Tibial nerve (tissue), 4 donors: Measurements from ENCODE around the gene SYT7. TPM values are rescaled to one million over a fixed set of nuclear protein-coding genes. Genes with fewer than 3 reads are reported as not detected.
A peak's percentile ranks its signal among the peaks of the same experiment; 100 is the strongest.

ENCODE experiments used
- DNase-seq, 2 donors: peaks; one replicate each; pipeline ENCODE4 v3.0.0-alpha.2; 2019; ENCODE audit warnings: low spot score in 2 of 2
- H3K27ac ChIP-seq, 4 donors: fragments of 200-600 bp; sonication (generic) in 3 of 4; one replicate each; pipeline ENCODE4 v1.5.1; 2017 to 2019; ENCODE audit warnings: mild to moderate bottlenecking in 1 of 4
- H3K27me3 ChIP-seq, 2 donors: fragments of 200-600 bp; sonication (generic) in 1 of 2; one replicate each; pipeline versions ENCODE4 v1.5.1 to v1.6.0; 2017 to 2019
- H3K36me3 ChIP-seq, 3 donors: fragments of 200-600 bp; sonication (generic); one replicate each; pipeline ENCODE4 v1.5.1; 2018 to 2019
- H3K4me1 ChIP-seq, 4 donors: fragments of 200-600 bp; sonication (generic) in 3 of 4; one replicate each; pipeline ENCODE4 v1.5.1; 2017 to 2019
- H3K4me3 ChIP-seq, 4 donors: fragments of 200-600 bp; sonication (generic) in 3 of 4; one replicate each; pipeline ENCODE4 v1.5.1; 2017 to 2019; ENCODE audit warnings: mild to moderate bottlenecking in 1 of 4, moderate library complexity in 1 of 4
- H3K9me3 ChIP-seq, 4 donors: fragments of 200-600 bp; sonication (generic) in 3 of 4; one replicate each; pipeline ENCODE4 v1.5.1; 2017 to 2019
- EP300 ChIP-seq, 2 donors: sonication (generic); formaldehyde crosslinking; IDR thresholded peaks; one replicate each; pipeline ENCODE4 v1.6.1; 2017; ENCODE audit warnings: antibody characterized with exemption in 2 of 2, mild to moderate bottlenecking in 1 of 2
- POLR2A ChIP-seq, 2 donors: fragments of 450-650 bp; IDR thresholded peaks; one replicate each; pipeline ENCODE4 v1.6.1; 2017; ENCODE audit warnings: antibody characterized with exemption in 2 of 2, mild to moderate bottlenecking in 2 of 2, moderate library complexity in 2 of 2
- WGBS, 2 donors: methylation state at CpG; one replicate each; pipeline ENCODE4 v1.1.5; 2018; 5-methylcytosine and 5-hydroxymethylcytosine counted together
- total RNA-seq, 4 donors: library from RNA; depleted of rRNA; stranded (reverse); fragments of >200 nt; gene quantifications; one replicate each; pipeline ENCODE4 v1.1.0, GENCODE V29; 2016
- TF ChIP-seq, protein P1 (sequence below), 5 experiments: fragments of 200-600 bp in 3 of 5; fragments of 450-650 bp in 2 of 5; sonication (generic) in 3 of 5; IDR thresholded peaks; one replicate each; pipeline ENCODE4 v1.5.1; 2016 to 2019; ENCODE audit warnings: antibody characterized with exemption in 5 of 5, mild to moderate bottlenecking in 3 of 5, moderate library complexity in 2 of 5

SYT7 gene
- total RNA-seq, 4 donors from 2014 or later = 1.2 to 2.5 (median 1.8) TPM

DNA sequence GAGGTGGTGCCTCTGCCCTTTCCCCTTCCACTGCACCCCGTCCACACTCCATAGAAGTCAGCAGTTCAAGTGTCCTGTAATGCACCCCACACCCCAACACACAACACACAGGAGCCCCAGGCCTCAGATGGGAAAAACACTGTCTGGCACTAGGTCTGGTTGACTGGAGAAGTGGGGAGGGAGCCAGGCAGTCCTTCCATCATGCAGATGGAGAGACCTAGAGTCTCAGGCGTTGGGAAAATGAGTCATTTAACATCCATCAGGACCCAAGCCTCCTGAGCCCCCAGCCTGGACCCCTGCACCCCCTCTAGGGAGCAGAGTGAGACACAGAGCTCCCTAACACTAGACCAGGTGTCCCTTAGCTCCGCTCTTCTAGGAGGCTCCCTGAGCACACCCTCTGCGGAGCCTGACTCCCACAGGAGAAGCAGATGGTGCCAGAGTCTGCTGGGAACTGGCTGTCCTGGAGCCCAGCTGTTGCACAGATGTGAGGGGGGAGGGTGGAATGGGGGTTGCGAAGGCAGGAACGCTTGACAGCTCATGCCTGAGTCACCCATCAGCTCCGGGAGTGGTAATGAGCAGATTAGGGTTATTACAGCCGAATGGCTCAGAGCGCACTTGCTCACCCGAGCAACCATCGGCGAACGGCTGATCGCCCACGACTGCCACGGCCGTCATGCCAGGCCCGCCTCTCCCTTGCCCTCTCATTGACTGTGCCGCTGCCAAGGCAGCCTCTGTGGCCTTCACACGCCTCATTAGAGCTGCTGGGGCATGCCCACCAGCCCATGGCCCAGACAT, 22.1 kb upstream of the SYT7 start:
- peak overlapping the region in 1 of 4 donors; percentile 13 for H3K27ac ChIP-seq
- no peaks in the 10 kb centered on the region for H3K9me3 ChIP-seq
- TF ChIP-seq EP300 (IDR thresholded peaks at IDR 0.05) = peak in 1 of 2 donors; percentile 33
- TF ChIP-seq, protein P1, sequence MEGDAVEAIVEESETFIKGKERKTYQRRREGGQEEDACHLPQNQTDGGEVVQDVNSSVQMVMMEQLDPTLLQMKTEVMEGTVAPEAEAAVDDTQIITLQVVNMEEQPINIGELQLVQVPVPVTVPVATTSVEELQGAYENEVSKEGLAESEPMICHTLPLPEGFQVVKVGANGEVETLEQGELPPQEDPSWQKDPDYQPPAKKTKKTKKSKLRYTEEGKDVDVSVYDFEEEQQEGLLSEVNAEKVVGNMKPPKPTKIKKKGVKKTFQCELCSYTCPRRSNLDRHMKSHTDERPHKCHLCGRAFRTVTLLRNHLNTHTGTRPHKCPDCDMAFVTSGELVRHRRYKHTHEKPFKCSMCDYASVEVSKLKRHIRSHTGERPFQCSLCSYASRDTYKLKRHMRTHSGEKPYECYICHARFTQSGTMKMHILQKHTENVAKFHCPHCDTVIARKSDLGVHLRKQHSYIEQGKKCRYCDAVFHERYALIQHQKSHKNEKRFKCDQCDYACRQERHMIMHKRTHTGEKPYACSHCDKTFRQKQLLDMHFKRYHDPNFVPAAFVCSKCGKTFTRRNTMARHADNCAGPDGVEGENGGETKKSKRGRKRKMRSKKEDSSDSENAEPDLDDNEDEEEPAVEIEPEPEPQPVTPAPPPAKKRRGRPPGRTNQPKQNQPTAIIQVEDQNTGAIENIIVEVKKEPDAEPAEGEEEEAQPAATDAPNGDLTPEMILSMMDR (IDR thresholded peaks at IDR 0.05) = no peak
- H3K4me3 ChIP-seq = no peak overlapping the region
- no peaks in the 10 kb centered on the region for H3K36me3 ChIP-seq
- peak; percentile 35 to 51 for DNase-seq
- H3K4me1 ChIP-seq = peaks cover 0 to 20% (median 0%) of the 10 kb centered on the region in 4 donors
- 30 to 67% methylated on average over 13 to 20 of the region's 20 CpGs for WGBS, 2 donors
- H3K27me3 ChIP-seq = peaks cover 0 to 11% of the 10 kb centered on the region in 2 donors

DNA sequence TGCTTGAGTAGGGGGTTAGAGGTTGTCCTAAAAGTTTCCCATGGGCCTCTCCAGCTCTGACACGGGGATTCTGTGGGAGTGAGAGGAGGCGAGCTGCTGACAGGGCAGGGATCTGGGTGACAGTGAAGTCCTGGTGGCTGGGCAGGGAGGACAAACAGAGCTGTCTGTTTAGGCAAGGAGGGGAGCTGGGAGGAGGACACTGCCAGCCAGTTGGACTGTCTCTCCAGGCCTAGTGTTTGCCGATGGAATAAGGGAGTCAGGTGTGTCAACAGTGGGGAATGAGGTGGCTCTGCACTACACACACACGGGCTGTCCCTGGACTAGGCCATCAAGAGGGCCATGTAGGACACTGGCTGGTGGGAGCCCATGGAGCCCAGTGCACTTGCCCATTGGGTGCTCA, 20.6 kb upstream of the SYT7 start:
- H3K36me3 ChIP-seq = no peaks in the 10 kb centered on the region
- no peak overlapping the region for H3K27ac ChIP-seq
- peaks cover 0 to 20% (median 0%) of the 10 kb centered on the region in 4 donors for H3K4me1 ChIP-seq
- 72 to 74% methylated on average over 4 of the region's 4 CpGs for WGBS, 2 donors
- DNase-seq = no peak
- TF ChIP-seq, protein P1 (IDR thresholded peaks at IDR 0.05) = no peak
- no peak for TF ChIP-seq POLR2A (IDR thresholded peaks at IDR 0.05)
- no peak for TF ChIP-seq EP300 (IDR thresholded peaks at IDR 0.05)
- no peak overlapping the region for H3K4me3 ChIP-seq
- peaks cover 0 to 6% of the 10 kb centered on the region in 2 donors for H3K27me3 ChIP-seq
- no peaks in the 10 kb centered on the region for H3K9me3 ChIP-seq

DNA sequence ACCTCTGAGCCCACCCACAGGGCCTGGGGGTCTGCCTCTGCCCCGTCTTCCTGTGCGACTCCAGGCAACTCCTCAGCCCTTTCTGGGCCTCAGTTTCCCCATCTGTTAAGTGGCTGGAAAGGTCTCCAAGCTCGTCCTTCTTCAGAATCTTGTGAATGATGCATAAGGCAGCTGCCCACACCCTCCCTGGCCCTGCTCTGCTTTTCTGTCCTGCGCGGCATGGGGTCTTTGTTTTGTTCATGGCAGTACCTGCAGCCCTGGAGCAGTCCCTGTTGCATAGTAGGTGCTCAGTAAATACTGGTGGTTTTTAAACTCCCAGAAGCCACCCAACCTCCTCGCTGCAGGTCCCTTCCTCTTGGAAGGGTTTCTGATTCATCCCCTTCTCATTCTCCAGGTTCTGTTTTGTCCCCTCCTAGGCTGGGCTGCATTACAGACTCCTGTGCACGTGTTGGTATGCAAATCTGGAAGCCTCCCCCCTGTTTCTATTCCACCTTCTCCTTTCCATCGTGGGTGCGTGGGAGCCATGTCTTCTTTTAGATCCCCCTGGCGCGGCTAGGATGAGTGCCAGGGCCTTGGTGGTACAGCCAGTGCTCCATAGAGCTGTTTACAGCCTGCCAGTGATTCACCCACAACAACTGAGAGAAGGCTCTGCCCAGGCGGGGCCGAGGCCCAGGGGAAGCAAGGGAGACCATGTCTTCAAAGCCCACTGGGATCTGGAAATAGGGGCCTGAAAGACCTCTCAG, 19.3 kb upstream of the SYT7 start:
- Histone ChIP-seq H3K4me1 (peaks cover 0 to 24% (median 0%) of the 10 kb centered on the region in 4 donors), H3K36me3 (no peaks in the 10 kb centered on the region), H3K4me3 (no peak overlapping the region), H3K9me3 (no peaks in the 10 kb centered on the region), H3K27me3 (peaks cover 0 to 7% of the 10 kb centered on the region in 2 donors), H3K27ac (no peak overlapping the region)
- TF ChIP-seq, protein P1 (IDR thresholded peaks at IDR 0.05) = no peak
- TF ChIP-seq EP300 (IDR thresholded peaks at IDR 0.05) = no peak
- TF ChIP-seq POLR2A (IDR thresholded peaks at IDR 0.05) = no peak
- DNase-seq = no peak
- 78 to 80% methylated on average over 13 of the region's 13 CpGs for WGBS, 2 donors

DNA sequence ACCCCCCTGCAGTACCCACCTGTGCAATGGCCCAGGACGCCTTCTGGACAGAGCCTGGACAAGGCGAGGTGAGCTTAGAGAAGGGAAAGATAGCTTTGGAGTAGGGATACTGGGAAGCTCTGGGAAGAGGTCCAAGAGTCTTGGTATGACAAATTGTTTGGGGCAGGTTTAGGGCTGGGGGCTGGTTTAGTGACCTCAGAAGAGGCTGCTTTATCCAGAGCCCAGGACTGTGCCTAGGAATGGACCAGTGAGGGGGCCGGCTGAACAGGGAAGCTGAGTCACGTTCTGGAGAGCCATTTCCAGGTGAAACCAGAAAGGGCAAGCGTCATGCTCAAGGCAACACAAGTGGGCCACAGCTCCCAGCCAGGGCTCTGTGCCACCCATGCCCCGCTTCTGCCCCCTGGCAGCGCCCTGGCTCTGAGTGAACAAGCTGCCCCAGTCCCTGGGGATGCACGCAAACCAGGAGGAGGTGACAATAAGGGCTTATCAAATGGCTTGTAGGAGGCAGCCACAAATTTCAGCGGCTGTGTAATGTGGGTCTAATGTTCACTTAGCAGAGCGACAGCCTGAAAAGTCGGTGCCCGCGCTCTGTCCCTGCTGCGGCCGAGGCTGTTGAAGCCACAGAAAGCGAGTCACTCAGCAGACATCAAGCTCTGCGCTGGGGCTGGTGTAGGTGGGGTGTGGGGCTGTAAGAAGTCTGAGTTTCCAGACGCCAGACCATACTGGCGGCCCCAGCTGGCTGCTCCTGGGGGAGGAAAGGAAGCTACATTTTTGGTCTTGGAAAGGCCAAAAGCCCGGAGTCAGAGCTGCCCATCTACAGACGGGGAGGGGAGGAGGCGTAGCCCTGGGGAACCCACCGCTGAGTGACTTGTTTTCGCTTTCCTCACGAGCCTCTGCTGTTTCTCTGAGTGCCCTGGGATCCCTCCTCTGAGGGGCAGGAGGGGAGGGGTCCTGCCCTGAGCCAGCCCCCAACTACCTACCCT, 18.3 kb upstream of the SYT7 start:
- Histone ChIP-seq H3K27ac (no peak overlapping the region), H3K4me3 (no peak overlapping the region), H3K36me3 (no peaks in the 10 kb centered on the region), H3K27me3 (peaks cover 0 to 16% of the 10 kb centered on the region in 2 donors), H3K4me1 (peaks cover 0 to 32% (median 0%) of the 10 kb centered on the region in 4 donors), H3K9me3 (no peaks in the 10 kb centered on the region)
- TF ChIP-seq, protein P1 (IDR thresholded peaks at IDR 0.05) = no peak
- TF ChIP-seq POLR2A (IDR thresholded peaks at IDR 0.05) = no peak
- no peak for TF ChIP-seq EP300 (IDR thresholded peaks at IDR 0.05)
- no peak for DNase-seq
- WGBS, 2 donors = 38 to 45% methylated on average over 19 to 25 of the region's 25 CpGs
